GM18520 (cell line): ENCODE results near the gene IPP.
"Not testable (repeated sequence)": the region's sequence is repeated elsewhere in the genome, so short reads cannot be mapped to it uniquely, and the experiment has no call there.

Experiments used
- ATAC-seq: cut with Tn5 transposase; IDR thresholded peaks from one replicate; pipeline ENCODE4 v1.9.1; 2021; ENCODE audit not compliant: unreplicated experiment

Gene IPP

DNA sequence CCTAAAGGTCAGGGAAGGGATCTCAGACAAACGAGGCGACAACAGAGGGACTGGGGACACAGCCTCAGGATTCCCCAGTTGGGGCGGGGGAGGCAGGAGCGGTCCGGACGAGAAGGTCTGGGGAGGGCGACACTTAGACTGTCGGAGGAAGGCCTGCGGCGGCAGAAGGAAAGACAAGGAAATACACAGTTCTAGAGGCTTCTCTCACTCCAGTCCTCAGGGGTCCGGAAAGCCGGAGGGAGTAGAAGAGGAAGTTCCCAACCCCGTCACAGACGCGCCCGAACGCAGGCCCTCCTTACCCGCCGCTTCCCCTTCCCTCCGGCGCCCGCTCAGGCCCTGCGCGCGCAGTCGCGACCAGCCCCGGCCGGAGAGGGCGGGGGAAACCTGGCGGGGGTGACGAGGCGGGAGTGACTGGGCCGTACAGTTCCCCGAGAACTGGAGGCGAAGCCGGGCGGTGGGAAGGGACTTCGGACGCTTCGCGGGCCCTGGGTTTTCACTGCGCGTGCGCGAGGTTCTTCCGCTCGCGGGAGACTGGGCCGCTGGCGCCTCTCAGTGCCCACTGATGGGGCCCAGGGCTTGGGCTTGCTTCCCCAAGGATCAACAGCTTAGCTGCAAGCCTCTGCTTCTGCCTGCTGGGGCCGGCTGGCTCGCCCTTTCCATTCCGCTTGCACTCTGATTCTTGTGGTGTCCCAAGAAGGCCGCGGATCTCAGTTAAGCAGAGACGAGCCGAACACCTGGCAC is at the start of gene IPP:
Gene IPP (minus strand): TSS at position 356 of the 741 bp plus-strand sequence. CDS start 4,242 bp downstream, outside the sequence.
- peak; percentile 90 for ATAC-seq

GRCh38 chr1:45796946-45797345 is 46.5 kb upstream of the IPP start:
- no peak for ATAC-seq

DNA sequence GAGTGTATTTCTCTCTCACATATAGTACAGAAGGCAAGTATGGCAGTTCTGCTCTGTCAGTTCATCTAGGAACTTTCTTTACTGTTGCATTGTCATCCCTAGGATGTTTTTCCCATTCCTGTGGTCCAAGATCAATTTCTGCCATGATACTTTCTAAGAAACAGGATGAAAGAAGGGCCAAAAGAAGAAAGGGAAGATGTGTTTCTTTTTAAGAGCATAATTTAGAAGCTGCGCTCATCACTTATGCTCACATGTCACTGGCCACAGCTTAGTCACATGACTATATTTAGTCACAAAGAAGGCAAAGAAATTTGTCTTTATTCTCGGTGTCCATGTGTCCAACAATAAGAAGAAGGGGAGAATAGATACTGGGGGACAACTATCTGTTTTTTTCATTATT is 45.9 kb upstream of the IPP start:
- no peak for ATAC-seq

DNA sequence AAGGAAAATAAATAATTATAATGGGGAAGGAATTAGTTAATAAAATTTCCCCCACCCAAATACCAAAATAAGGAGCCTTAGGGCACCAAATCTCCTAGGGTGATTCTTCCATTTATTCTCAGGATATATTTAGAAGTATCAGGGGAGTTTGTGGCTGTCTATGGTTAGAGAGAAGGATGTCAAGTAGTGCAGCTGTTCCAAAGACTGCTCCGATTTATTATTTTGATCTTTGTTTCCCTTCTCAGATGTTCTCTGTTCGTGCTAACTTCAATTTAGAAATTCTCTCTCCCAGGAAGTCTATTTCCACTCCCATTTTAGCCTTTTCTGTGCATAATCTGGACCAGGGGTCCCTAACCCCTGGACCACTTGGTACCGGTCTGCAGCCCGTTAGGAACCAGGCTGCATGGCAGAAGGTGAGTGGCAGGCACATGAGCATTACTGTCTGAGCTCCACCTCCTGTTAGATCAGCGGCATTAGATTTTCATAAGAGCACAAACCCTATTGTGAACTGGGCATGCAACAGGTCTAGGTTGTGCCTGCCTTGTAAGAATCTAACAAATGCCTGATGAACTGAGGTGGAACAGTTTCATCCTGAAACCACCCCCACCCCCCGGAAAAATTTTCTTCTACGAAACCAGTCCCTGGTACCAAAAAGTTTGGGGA is 43.6 kb upstream of the IPP start:
- ATAC-seq, result no peak

DNA sequence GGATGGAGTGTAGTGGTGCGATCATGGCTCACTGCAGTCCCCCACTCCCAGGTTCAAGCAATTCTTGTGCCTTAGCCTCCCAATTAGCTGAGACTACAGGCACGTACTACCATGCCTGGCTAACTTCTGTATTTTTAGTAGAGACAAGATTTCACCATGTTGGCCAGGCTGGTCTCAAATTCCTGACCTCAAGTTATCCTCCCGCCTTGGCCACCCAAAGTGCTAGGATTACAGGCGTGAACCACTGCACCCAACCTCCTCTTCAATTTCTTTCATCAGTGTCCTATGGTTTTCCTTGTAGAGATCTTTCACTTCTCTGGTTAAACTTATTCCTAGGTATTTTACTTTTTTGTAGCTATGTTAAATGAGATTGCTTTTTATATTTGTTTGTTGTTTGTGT is 42.3 kb upstream of the IPP start:
- no peak for ATAC-seq

DNA sequence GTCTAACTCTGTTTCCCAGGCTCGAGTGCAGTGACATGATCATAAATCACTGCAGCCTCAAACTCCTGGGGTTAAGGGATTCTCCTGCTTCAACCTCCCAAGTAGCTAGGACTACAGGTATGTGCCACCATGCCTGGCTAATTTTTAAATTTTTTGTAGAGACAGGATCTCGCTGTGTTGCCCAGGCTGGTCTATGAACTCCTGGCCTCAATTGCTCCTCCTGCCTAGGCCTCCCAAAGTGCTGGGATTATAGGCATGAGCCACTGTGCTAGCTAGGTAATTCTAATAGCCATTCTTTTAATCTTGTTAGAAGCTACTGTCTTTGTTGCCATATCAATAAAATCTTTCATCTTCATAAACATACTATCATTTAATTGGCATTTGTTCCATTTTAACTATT is 39.1 kb upstream of the IPP start:
- no peak for ATAC-seq

DNA sequence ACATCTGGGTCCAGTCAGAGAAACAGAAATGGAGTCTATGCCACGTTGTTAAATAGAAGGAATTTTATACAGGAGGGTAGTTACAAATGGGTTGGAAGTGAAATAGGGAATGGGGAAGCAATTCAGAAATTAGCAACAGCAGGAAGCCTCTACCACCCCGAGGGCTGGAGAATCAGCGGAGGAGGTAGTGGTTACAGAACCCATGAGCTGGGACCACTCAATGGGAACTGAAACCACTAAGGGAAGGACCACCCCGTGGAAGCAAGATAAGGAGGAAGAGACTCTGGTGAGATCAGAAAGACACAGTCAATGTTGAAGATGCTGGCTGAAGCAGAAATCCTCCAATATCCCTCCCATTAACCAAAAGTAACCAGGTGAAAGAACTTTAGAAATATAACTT is 37.5 kb upstream of the IPP start:
- no peak for ATAC-seq

GRCh38 chr1:45785583-45785982 is 35.1 kb upstream of the IPP start:
- no peak for ATAC-seq

- no peak for ATAC-seq
Measured at GRCh38 chr1:45775794-45776193, 25.3 kb upstream of the IPP start.

GRCh38 chr1:45772971-45773370 is 22.5 kb upstream of the IPP start:
- ATAC-seq, result no peak

DNA sequence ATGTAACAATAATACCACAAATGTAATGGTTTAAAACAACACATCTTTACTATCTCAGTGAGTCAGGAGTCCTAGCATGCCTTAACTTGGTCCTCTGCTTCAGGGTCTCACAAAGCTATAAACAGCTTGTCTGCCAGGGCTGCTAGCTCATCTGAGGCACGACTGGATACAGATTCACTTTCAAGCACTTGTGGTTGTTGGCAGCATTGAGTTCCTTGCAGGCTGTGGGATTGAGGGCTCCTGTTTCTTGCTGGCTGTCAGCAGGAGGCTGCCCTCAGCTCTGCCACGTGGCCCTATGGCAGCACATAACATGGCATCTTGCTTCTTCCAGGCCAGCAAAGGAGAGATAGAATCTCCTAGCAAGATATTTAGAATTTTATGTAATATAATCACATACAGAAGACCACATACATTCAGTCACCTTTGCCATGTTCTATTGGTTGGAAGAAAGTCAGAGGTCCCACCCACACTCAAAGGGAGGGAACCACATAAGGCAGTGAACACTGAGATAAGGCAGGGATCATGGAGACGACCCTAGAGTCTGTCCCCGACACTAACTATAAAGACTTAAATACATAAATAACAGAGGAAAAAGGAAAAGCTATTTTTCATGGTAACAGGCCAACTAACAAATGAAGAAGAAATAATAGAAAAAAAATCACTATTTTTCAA is 18.9 kb upstream of the IPP start:
- no peak for ATAC-seq

DNA sequence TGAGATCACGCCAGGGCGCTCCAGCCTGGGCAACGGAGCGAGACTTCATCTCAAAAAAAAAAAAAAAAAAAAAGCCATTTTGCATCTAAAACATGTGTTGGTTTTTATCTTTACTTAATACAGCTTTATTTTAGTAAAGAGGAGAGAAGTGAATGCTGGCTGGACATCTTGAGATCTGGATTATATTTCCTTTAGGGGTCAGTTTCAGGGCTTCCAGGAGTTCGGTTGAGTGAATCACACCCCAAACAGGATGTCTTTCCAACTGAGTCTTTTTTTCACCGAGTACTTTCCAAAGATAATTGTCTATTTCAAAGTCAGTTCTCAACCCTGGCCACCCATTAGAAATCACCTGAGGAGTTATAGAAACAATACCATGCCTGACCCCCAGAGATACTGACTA is 16.6 kb upstream of the IPP start:
- ATAC-seq, result no peak

- no peak for ATAC-seq
Measured at GRCh38 chr1:45765999-45766792, 15.7 kb upstream of the IPP start.

DNA sequence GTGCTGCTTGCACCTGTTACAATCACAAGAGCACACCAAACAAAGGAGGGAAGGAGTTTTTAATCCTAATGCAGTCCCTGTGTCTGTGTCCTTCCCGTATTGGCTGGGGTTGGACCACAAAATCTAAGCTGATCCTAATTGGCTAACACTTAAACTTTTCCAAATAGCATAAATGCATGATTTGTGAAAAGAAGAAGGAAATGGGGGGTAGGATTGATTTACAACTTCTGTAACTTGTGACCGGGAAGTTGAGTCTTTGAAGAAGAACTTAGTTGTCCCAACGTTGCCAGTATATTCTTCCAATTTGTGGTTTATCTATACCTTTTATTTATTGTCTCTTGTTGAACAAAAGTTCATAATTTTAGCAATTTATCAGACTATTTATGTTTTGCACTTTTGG is 11.8 kb upstream of the IPP start:
- ATAC-seq, result no peak

GRCh38 chr1:45755697-45756096 is 5.2 kb upstream of the IPP start:
- ATAC-seq, result no peak

DNA sequence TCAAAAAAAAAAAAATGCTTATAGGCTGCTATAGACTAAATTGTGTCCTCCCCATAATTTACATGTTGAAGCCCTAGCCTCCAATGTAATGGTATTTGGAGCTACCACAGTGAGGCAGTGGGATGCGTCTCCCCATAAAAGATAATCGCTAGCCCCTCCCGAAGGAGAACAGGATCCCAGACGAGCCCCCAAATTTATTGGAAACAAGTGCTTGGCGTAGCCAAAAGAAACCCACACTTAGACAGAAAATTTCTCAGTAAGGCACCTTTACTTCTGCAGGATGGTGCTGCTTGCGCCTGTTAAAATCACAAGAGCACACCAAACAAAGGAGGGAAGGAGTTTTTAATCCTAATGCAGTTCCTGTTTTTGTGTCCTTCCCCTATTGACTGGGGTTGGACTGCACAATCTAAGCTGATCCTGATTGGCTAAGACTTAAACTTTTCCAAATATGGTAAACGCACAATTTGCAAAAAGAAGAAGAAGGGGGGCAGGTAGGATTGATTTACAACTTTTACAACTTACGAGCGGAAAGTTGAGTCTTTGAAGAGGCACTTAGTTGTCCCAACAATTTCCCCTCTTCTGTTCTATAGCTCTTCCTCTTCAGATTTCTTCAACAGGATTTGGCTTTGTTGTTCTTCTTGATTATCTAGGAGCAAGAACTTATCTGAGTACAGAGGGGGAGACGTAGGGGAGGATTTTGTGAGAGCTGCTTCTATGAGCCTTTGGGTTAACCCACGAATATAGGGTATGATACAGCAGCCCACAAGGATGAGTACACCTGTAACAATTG is 3.0 kb upstream of the IPP start:
- no peak for ATAC-seq

GRCh38 chr1:45752441-45753052 is 2.1 kb upstream of the IPP start:
- no peak for ATAC-seq

DNA sequence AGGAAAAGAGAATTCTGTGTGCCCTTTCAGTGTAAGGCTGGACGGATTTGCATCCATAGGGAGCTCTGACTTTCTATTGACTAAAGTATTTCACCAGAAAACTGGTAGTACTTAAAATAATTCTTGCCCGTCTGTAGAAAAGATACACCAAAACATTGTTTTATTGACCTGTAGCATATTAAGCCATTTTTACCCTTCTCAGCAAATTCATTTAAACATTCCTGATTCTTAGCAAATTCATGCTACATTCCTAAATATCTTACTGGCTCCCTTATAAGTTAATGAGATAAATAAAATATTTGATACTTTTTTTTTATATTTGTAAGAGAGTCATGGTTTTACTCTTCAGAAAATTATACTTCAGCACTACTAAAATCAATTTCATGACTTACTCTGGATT is 1.6 kb upstream of the IPP start:
- no peak for ATAC-seq

DNA sequence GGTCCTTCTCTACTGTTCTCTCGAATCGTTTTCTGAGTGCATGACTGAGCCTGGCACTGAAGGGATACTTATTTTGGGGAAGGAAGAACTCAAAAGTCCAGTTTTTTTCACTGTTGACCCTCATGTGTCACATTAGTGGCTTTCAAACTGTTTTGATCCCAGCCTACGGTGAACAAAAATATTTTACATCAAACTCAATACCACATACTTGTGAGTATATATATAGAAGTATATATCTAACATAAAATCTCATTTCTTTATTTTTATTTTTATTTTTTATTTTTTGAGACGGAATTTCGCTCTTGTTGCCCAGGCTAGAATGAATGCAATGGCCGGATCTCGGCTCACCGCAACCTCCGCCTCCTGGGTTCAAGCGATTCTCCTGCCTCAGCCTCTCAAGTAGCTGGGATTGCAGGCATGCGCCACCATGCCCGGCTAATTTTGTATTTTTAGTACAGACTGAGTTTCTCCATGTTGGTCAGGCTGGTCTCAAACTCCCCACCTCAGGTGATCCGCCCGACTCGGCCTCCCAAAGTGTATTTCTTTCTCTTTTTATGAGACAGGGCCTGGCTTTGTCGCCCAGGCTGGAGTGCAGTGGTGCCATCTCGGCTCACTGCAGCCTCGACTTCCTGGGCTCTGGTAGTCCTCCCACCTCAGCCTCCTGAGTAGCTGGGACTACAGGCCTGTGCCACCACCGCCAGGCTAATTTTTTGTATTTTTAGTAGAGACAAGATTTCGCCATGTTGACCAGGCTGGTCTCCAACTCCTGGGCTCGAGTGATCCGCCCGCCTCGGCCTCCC is 786 bp upstream of the IPP start:
- not testable (repeated sequence) for ATAC-seq
